ENCODE data around the gene MANSC1.

The MANSC1 gene

DNA sequence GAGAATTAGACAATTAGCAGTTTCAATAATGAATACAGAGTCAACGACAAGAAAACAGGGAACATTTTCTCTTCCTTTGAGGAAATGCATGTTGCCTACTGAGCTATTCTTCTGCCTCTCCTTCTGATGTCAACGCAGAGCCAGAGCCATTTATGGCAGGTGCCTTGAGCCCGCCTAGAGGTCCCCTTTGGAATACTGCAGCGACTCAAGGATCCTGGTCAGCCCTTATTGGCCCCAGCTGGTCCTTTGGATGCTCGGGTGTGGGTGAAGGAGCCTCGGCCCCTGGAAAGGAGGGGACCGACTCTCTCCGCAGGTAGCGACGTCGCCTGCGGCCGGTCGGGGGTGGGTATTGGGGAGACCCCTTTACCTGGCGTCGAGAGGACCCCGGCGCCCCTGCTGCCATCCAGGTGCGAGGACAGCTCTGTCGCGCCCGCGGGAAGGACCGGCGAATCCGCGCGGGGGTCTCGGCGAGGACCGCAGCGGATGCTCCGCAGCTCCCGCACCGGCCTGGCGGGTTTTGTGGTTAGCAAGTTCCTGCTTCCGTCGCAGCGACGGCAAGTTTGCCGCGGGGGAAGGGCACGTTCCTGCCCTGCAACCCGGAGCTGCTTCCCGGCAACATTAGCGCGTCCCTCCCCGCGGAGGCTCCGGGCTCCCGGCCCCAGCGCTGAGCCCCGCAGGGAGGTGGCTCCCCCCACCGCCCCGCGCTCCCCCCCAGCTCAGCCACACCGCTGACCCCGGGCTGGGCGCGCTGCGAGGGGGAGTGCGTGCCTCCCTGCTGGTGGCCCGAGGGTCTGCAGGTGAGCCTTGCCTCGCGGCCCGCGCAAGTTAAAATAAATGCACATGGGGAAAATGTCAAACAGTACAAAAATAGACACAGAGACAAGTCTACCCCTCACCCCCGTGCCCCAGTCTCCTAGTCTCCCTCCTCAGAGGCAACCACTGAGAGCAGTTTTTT, at the start of gene MANSC1:
Gene MANSC1 (minus strand): TSS at position 532 of the 955 bp plus-strand sequence. CDS start 6,928 bp downstream, outside the sequence.
- TF ChIP-seq, protein P1, sequence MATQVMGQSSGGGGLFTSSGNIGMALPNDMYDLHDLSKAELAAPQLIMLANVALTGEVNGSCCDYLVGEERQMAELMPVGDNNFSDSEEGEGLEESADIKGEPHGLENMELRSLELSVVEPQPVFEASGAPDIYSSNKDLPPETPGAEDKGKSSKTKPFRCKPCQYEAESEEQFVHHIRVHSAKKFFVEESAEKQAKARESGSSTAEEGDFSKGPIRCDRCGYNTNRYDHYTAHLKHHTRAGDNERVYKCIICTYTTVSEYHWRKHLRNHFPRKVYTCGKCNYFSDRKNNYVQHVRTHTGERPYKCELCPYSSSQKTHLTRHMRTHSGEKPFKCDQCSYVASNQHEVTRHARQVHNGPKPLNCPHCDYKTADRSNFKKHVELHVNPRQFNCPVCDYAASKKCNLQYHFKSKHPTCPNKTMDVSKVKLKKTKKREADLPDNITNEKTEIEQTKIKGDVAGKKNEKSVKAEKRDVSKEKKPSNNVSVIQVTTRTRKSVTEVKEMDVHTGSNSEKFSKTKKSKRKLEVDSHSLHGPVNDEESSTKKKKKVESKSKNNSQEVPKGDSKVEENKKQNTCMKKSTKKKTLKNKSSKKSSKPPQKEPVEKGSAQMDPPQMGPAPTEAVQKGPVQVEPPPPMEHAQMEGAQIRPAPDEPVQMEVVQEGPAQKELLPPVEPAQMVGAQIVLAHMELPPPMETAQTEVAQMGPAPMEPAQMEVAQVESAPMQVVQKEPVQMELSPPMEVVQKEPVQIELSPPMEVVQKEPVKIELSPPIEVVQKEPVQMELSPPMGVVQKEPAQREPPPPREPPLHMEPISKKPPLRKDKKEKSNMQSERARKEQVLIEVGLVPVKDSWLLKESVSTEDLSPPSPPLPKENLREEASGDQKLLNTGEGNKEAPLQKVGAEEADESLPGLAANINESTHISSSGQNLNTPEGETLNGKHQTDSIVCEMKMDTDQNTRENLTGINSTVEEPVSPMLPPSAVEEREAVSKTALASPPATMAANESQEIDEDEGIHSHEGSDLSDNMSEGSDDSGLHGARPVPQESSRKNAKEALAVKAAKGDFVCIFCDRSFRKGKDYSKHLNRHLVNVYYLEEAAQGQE (IDR thresholded peaks at IDR 0.05; ENCODE audit: low read depth) = no peak
- TF ChIP-seq CEBPB (IDR thresholded peaks at IDR 0.05) (no peak), TEAD4 (IDR thresholded peaks at IDR 0.05) (peak; percentile 59; the same call in 1 of the 2 replicates), FOXM1 (IDR thresholded peaks at IDR 0.05; ENCODE audit: borderline replicate concordance, low read depth) (0 out of 2 replicates have a peak, but pooled peaks have one; percentile 26), EP300 (IDR thresholded peaks at IDR 0.05; ENCODE audit: borderline replicate concordance) (no peak), TAF1 (IDR thresholded peaks at IDR 0.05; ENCODE audit: low read depth) (peak; percentile 70), EGR1 (IDR thresholded peaks at IDR 0.05) (no peak), RAD21 (IDR thresholded peaks at IDR 0.05; ENCODE audit: low read depth) (peak; percentile 4; the same call in 1 of the 2 replicates), ZBTB7A (IDR thresholded peaks at IDR 0.05; ENCODE audit: low read depth) (peak; percentile 98; the same call in 1 of the 2 replicates), TCF12 (IDR thresholded peaks at IDR 0.05; ENCODE audit: low read depth) (peak; percentile 82; the same call in 1 of the 2 replicates)
- TF ChIP-seq, protein P2, sequence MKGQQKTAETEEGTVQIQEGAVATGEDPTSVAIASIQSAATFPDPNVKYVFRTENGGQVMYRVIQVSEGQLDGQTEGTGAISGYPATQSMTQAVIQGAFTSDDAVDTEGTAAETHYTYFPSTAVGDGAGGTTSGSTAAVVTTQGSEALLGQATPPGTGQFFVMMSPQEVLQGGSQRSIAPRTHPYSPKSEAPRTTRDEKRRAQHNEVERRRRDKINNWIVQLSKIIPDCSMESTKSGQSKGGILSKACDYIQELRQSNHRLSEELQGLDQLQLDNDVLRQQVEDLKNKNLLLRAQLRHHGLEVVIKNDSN (IDR thresholded peaks at IDR 0.05) = peak; percentile 28; the same call in 1 of the 2 replicates
- TF ChIP-seq, protein P3, sequence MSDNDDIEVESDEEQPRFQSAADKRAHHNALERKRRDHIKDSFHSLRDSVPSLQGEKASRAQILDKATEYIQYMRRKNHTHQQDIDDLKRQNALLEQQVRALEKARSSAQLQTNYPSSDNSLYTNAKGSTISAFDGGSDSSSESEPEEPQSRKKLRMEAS (IDR thresholded peaks at IDR 0.05) = peak; percentile 93

DNA sequence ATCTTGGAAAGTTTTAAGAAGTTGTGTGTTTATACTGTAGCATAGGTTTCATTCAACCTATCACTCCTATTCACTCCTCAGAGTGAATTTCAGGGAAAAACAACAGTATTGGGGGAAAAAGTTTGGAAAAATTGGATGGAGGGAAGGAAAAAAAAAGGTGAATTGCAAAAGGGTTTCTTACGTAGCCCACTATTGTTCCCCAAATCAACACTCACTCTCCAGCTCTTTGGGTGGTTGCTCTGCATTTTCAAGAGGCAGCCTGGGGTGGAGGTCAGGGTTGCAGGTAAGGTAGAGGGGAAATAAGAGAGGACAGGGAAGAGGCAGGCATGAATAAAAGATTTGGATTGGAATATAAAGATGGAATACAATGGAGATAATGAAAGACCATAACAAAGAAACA, 49.1 kb upstream of the MANSC1 start:
- TF ChIP-seq CEBPB (IDR thresholded peaks at IDR 0.05) (no peak), CREB1 (IDR thresholded peaks at IDR 0.05; ENCODE audit: low read depth) (no peak), EP300 (IDR thresholded peaks at IDR 0.05; ENCODE audit: borderline replicate concordance) (no peak), TEAD4 (IDR thresholded peaks at IDR 0.05) (no peak), YY1 (IDR thresholded peaks at IDR 0.05; ENCODE audit: low read depth) (no peak), NFIC (IDR thresholded peaks at IDR 0.05) (no peak)
- TF ChIP-seq, protein P1 (IDR thresholded peaks at IDR 0.05; ENCODE audit: low read depth) = no peak
- TF ChIP-seq, protein P2 (IDR thresholded peaks at IDR 0.05) = no peak

DNA sequence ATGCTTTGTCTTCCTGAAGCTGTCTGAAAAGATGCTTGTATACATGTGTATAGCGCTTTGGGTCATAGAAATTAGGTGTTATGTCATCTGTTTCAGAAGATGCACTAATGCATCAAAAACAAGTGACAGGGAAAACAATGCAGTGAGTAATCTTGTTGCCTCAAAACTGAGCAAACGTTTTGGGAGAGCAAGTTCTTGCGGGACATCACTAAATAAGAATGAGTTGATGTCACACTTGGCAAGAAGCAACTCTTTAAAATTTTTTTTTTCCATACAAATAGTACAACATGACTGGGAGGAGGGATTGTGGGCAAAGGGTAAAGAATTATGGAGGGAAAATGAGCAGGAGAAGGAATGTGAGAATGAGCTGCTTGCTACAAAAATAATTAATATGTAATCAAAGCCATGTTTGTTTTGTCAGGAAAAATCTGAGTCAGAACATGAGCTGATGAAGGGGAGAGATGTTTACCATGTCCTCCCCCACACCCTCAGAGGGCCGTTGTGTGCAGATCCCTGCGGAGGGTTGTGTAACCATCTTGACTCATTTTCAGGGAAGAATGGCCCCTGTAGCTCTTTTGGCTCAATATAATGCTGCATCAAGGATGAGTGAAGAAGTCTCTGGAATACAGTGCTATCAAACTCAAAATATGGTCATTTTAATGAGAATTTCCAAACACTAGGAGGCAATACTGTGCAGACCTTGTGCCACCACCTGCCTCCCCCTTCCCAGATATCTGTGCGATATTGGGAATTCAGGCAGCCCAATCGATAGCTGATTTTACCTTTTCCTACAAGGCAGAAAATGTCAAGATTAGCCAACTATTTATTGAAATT, 48.2 kb upstream of the MANSC1 start:
- TF ChIP-seq ZBTB7A (IDR thresholded peaks at IDR 0.05; ENCODE audit: low read depth) = no peak
- no peak for TF ChIP-seq FOXM1 (IDR thresholded peaks at IDR 0.05; ENCODE audit: borderline replicate concordance, low read depth)
- TF ChIP-seq EP300 (IDR thresholded peaks at IDR 0.05; ENCODE audit: borderline replicate concordance) = no peak; the same call in 1 of the 2 replicates
- TF ChIP-seq EGR1 (IDR thresholded peaks at IDR 0.05) = no peak
- no peak for TF ChIP-seq CREB1 (IDR thresholded peaks at IDR 0.05; ENCODE audit: low read depth)
- TF ChIP-seq TAF1 (IDR thresholded peaks at IDR 0.05; ENCODE audit: low read depth) = no peak
- TF ChIP-seq NFIC (IDR thresholded peaks at IDR 0.05) = peak; percentile 76
- peak; percentile 63 for TF ChIP-seq TEAD4 (IDR thresholded peaks at IDR 0.05)
- peak; percentile 39 for TF ChIP-seq RAD21 (IDR thresholded peaks at IDR 0.05; ENCODE audit: low read depth)
- TF ChIP-seq YY1 (IDR thresholded peaks at IDR 0.05; ENCODE audit: low read depth) = no peak; the same call in 1 of the 2 replicates
- TF ChIP-seq, protein P2 (IDR thresholded peaks at IDR 0.05) = no peak
- TF ChIP-seq, protein P1 (IDR thresholded peaks at IDR 0.05; ENCODE audit: low read depth) = no peak
- TF ChIP-seq CEBPB (IDR thresholded peaks at IDR 0.05) = peak; percentile 69
- TF ChIP-seq TCF12 (IDR thresholded peaks at IDR 0.05; ENCODE audit: low read depth) = 0 out of 2 replicates have a peak, but pooled peaks have one; percentile 14
- TF ChIP-seq, protein P3 (IDR thresholded peaks at IDR 0.05) = no peak
